GM19395 (cell line): ENCODE results near the gene CDK2AP2.
A peak's percentile ranks its signal among the peaks of the same experiment; 100 is the strongest.
"Not testable (repeated sequence)": the region's sequence is repeated elsewhere in the genome, so short reads cannot be mapped to it uniquely, and the experiment has no call there.

Source experiments
- ATAC-seq: cut with Tn5 transposase; IDR thresholded peaks from one replicate; pipeline ENCODE4 v1.9.1; 2021; ENCODE audit warnings: mild to moderate bottlenecking, moderate library complexity; ENCODE audit not compliant: unreplicated experiment

Gene CDK2AP2

DNA sequence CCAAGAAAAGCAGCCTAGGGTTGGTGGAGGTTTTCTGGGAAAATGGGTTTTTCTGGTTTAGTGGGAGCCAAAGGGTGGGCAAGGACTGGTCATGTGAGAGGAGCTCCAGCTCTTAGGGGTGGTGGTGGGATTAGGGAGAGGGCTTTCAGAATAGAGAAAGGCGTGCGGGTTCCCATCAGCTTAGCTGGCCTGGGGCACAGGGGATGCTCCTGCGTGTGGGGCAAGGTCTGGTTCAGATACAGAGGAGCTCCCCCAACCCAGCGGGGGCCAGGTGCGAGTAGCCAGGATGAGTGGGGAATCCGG lies 39.6 kb downstream of the CDK2AP2 start:
- ATAC-seq = no peak

- no peak for ATAC-seq
These were observed 39.9 kb downstream of the CDK2AP2 start for GRCh38 chr11:67468056-67468455.

GRCh38 chr11:67466962-67467771 lies 40.8 kb downstream of the CDK2AP2 start:
- ATAC-seq = no peak

- no peak for ATAC-seq
These were observed 41.6 kb downstream of the CDK2AP2 start for GRCh38 chr11:67466367-67466766.

GRCh38 chr11:67465530-67465929 lies 42.4 kb downstream of the CDK2AP2 start:
- not testable (repeated sequence) for ATAC-seq

DNA sequence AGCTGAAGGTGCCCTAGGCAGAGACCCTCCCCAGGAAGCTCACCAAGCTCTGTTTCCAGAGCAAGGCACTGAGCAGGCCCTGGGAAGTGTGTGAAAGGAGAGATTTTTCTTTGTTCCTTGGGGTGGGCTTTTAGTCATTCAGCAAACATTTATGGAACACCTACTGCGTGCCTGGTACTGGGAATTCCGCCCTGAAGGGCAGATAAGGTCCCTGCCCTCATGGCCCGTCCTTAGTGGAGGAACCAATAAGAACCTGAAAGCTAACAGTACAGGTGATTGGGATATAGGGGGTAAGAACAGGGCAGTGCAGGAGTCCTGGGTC lies 42.8 kb downstream of the CDK2AP2 start:
- no peak for ATAC-seq

- ATAC-seq = peak; percentile 41
These were observed 43.4 kb downstream of the CDK2AP2 start for GRCh38 chr11:67464411-67465188.

DNA sequence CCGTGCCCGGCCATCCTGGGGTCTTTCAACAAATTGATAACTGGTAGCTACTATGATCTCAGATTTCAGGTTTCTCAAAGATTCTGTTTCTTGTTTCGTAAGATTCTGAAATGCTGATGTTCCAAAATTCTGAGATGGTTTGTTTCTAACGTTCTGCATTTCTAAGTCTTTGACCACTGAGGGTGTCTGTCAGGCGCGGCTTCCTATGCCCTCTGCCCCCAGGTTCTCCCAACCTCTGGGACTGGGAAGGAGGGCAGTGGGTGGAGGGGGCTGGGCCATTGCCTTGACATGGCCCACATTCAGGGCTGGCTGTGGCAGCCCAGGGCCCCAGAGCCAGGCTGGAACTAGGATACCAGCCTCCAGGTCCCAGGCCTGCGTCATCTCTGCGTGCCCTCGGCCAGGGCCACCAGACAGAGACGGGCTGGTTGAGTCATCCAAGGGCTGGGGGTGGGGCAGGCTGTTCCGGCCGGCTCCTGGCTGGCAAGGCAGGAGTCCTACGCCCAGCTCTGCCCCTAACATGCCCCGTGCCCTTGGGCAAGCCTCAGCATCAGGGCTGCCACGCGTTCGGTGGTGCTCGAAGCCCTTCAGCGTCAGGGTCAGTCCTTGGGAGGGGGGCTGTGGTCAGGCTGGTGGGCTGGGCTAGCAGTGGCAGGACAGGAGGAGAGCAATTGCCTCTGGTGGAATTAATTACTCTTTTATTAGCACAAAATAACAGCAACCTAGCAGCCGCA lies 44.1 kb downstream of the CDK2AP2 start:
- ATAC-seq = no peak

DNA sequence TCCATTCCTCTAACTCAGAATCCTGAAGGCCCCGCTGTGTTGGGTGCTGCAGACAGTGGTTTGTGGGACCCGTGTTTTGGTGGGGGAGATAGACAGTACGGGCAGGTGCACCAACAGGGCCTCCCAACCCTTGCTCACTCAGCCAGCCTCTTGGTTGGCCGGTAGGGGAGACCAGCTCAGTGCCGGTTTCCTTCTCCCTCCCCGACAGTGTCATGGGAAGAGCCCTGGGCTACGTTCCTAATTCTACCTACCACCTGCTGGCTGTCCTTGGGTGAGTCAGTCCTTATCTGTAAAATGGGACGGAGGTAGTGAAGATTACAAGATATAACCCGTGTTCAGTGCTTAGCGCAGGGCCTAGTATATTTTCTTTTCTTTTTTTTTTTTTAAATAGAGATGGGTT lies 44.8 kb downstream of the CDK2AP2 start:
- no peak for ATAC-seq

- no peak for ATAC-seq
These were observed 49.7 kb downstream of the CDK2AP2 start for GRCh38 chr11:67458266-67458665.

DNA sequence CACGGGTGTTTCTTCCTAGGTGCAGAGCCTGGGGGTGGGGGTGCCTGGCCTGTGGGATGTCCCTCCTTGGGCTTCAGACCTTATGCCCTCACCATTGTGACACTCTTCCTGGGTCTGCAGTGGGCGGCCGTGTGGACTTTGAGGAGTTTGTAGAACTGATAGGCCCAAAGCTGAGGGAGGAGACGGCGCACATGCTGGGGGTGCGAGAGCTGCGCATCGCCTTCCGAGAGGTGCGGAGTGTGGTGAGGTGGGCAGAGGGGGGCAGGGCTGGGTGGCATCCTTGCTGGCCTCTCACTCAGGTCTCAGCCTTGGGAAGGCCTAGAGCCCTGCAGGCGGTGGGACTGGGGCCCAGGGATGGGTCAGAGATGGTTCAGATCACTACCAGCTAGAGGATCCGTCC lies 50.5 kb downstream of the CDK2AP2 start:
- ATAC-seq = no peak
